Upper lobe of right lung (tissue), 1 donor: ENCODE results near the gene FAM171A1. TPM values are rescaled to one million over a fixed set of nuclear protein-coding genes. Genes with fewer than 3 reads are reported as not detected.

ENCODE experiments used
- ATAC-seq: fragments of 200-7000 bp; cut with Tn5 transposase; one replicate; pipeline ENCODE4 v1.9.1; 2020; ENCODE audit warnings: mild to moderate bottlenecking, moderate library complexity
- DNase-seq: peaks from one replicate; pipeline ENCODE4 v3.0.0-alpha.2; 2020
- H3K27ac ChIP-seq: fragments of 200-600 bp; one replicate; pipeline ENCODE4 v1.8.0; 2022
- H3K27me3 ChIP-seq: fragments of 200-600 bp; one replicate; pipeline ENCODE4 v1.8.0; 2022; ENCODE audit warnings: mild to moderate bottlenecking
- H3K36me3 ChIP-seq: fragments of 200-600 bp; one replicate; pipeline ENCODE4 v1.8.0; 2022
- H3K4me1 ChIP-seq: fragments of 200-600 bp; one replicate; pipeline ENCODE4 v1.8.0; 2022
- H3K4me3 ChIP-seq: fragments of 200-600 bp; one replicate; pipeline ENCODE4 v1.8.0; 2022; ENCODE audit warnings: mild to moderate bottlenecking
- H3K9me3 ChIP-seq: fragments of 200-600 bp; one replicate; pipeline ENCODE4 v1.8.0; 2022
- CTCF ChIP-seq: fragments of 200-600 bp; IDR thresholded peaks from one replicate; pipeline ENCODE4 v1.8.0; 2022; ENCODE audit warnings: antibody characterized with exemption
- intact Hi-C: fragments of 100-400 bp; cut with DNase I; formaldehyde crosslinking; loops from one replicate; pipeline ENCODE4 v1.11.0; 2022
- total RNA-seq: library from RNA; stranded (reverse); fragmentation: NEBNext Ultra II Directional; extraction: Animal tissue kit (Norgen Biotek cat#: 25700); gene quantifications from one replicate; pipeline ENCODE4 v1.2.1, GENCODE V29; 2021
- donor health status: DM: no; HTN: yes; CAD: no; lungs with severe emphysema.

The FAM171A1 gene
- total RNA-seq, 1 donor from 2014 or later = 17.3 TPM

DNA sequence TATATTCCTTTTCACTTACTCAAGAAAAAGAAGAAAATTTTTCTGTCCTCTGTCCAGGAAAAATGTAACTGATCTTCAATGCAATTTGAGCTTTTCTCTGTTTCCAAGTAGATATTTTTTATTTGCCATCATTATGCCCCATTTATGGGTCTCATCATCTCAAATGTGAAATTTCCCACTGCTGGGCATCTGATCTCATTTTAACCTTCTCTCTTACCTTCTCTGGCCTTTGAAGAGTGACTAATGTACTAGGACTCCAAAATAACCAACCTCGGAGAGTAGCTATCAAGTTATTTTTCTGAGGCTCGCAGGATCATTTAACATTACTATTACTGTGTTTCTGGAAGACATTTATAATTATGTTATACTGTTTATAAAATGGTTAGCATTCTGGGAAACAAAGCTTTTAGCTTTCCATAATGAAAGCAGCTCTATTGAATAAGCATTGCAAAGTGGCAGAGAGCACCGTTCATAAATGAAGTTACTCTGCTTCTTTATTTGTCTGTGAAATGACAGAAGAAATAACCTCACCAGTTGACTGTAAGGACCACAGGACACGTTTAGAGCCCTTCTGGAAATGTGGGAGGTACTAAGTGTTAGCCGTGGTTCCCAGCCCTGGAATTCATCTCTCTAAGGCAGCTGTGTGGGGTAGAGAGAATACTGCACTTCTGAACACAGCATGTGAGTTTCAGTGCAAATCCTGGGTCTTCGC is 169.3 kb downstream of the FAM171A1 start:
- DNase-seq (no peak), ATAC-seq (no peak)
- TF ChIP-seq CTCF = no peak
- H3K9me3 ChIP-seq = no peaks in the 10 kb centered on the region
- H3K4me1 ChIP-seq = no peaks in the 10 kb centered on the region
- H3K27me3 ChIP-seq = no peaks in the 10 kb centered on the region
- intact Hi-C loops = no loop called here
- H3K4me3 ChIP-seq = no peak overlapping the region
- no peak overlapping the region for H3K27ac ChIP-seq
- H3K36me3 ChIP-seq = no peaks in the 10 kb centered on the region

DNA sequence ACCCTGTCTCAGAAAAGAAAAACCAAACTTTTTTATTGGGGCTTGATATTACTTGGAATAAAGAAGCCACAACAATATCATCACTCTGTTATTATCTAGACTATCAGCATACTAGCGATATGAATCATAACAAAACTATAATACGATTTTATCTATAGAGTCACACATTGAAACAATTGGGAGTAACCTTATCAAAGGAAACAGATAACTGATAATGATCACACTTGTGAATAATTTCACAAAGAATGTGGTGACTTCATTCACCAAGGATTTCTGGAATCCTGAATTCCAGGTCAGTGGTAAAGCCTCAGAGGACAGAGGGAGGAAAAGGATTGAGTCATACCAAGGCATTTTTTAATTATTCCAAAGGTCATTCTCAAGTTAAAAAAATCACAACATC is 170.5 kb downstream of the FAM171A1 start:
- TF ChIP-seq CTCF = no peak
- no peaks in the 10 kb centered on the region for H3K9me3 ChIP-seq
- no peak overlapping the region for H3K27ac ChIP-seq
- peaks cover 3% of the 10 kb centered on the region for H3K4me1 ChIP-seq
- DNase-seq = no peak
- no peak overlapping the region for H3K4me3 ChIP-seq
- no peaks in the 10 kb centered on the region for H3K36me3 ChIP-seq
- intact Hi-C loops = no loop called here
- H3K27me3 ChIP-seq = no peaks in the 10 kb centered on the region
- no peak for ATAC-seq

- H3K4me3 ChIP-seq = no peak overlapping the region
- intact Hi-C loops = no loop called here
- H3K9me3 ChIP-seq = no peaks in the 10 kb centered on the region
- no peaks in the 10 kb centered on the region for H3K36me3 ChIP-seq
- no peak overlapping the region for H3K27ac ChIP-seq
- DNase-seq (no peak), ATAC-seq (no peak)
- TF ChIP-seq CTCF = no peak
- peaks cover 3% of the 10 kb centered on the region for H3K4me1 ChIP-seq
- H3K27me3 ChIP-seq = no peaks in the 10 kb centered on the region
Observed at GRCh38 chr10:15197911-15198310, 173.2 kb downstream of the FAM171A1 start.

DNA sequence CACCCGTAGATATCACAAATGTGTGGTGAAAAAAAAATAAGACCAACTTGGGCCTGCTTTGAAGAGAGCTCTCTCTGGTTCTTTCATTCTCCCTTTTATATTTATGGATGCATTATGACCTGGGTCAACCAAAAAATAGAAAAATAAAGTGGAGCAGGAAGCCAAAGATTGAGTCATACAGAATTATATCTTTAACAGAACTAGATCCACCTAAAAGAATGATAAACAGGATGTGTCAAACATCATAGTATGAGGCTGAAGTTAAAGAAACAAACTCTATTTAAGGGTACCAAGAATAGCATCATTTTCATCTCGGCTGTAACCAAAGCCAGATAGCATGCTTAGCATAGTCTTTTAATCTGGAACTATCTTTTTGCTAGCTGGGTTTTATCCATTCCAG is 173.8 kb downstream of the FAM171A1 start:
- no peaks in the 10 kb centered on the region for H3K27me3 ChIP-seq
- H3K4me1 ChIP-seq = peaks cover 3% of the 10 kb centered on the region
- H3K9me3 ChIP-seq = no peaks in the 10 kb centered on the region
- intact Hi-C loops = no loop called here
- no peak for TF ChIP-seq CTCF
- ATAC-seq (no peak), DNase-seq (no peak)
- H3K27ac ChIP-seq = no peak overlapping the region
- no peaks in the 10 kb centered on the region for H3K36me3 ChIP-seq
- no peak overlapping the region for H3K4me3 ChIP-seq

DNA sequence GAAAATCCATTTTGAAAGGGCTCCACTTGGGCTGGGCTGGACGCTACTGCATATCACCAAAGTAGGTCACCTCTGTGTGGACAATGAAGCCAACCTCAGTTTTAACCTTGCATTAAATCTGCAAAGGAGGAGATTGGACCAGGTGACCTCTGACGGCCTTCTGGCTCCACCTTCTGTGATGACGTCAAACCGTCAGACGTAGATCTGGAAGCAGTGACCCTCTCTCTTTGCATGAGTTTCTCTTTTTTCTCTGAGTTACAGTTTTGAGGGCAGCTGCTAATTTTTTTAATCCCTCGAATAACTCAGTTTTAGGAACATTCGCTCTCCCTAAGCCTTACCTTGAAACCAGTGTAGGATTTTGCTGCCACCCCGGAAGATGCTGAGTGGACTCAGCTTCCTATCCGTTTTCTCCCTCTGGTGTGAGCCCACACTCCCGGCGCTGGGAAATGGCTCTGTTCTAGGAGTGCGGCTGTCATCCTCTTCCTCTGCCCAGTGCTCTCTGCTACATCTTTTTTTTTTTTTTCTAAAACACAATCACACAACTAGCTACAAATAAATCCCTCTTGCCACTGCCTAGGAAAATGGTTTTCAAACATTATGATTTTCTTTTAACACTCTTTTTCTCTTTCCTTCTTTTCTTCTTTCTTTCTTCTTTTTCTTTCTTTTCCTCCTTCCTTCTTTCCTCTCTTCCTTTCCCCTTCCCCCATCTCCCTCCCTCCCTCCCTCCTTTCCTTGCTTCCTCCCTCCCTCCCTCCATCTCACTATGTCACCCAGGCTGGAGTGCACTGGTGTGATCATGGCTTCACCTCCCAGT is 174.9 kb downstream of the FAM171A1 start:
- Histone ChIP-seq H3K27me3 (no peaks in the 10 kb centered on the region), H3K4me1 (peaks cover 3% of the 10 kb centered on the region), H3K27ac (no peak overlapping the region), H3K36me3 (no peaks in the 10 kb centered on the region), H3K4me3 (no peak overlapping the region), H3K9me3 (no peaks in the 10 kb centered on the region)
- intact Hi-C loops = no loop called here
- ATAC-seq = no peak
- no peak for TF ChIP-seq CTCF
- no peak for DNase-seq
